Fibroblast of the aortic adventitia (primary cell): Measurements from ENCODE around the gene ARID1B. TPM values are rescaled to one million over a fixed set of nuclear protein-coding genes. Genes with fewer than 3 reads are reported as not detected.

Experiments used
- DNase-seq: peaks from one replicate; pipeline ENCODE4 v3.0.0-alpha.2; 2010; ENCODE audit warnings: low read depth
- H3K4me3 ChIP-seq: 2 replicates; pipeline ENCODE4 v1.5.1; 2011; ENCODE audit warnings: low read depth, mild to moderate bottlenecking, control low read depth, low read length, moderate library complexity
- total RNA-seq: library from RNA; depleted of rRNA; stranded (reverse); fragments of >200 nt; gene quantifications from 2 replicates; pipeline ENCODE4 v1.2.3, GENCODE V29; 2012; ENCODE audit warnings: low replicate concordance
- TF ChIP-seq, protein P1 (sequence below): IDR thresholded peaks from 2 replicates; pipeline ENCODE4 v1.5.1; 2011; ENCODE audit warnings: mild to moderate bottlenecking, low read length, control low read depth, inconsistent platforms; ENCODE audit not compliant: insufficient read depth

The ARID1B gene
- total RNA-seq, 1 donor, result 55.9 TPM

DNA sequence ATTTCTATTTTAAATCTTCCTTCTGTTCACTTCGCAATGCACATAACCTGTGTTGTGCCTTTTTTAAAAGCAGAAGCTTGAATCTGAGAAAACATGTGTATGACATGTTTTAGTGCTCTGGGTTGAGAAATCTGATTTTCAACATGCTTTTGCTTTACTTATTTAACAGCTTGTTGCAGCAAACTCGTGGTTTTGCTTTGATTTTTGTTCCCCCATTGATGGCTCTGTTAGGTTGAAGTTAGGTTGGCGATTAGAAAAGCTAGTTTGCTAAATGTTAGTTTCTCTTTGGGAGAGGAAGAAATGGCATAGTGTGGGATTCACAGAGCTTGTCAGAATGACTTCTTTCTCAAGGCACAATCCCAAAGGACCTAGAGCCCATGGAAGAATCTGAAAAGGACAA, 375.4 kb downstream of the ARID1B start:
- peak; percentile 32 for DNase-seq
- no peak overlapping the region for H3K4me3 ChIP-seq
- TF ChIP-seq, protein P1, sequence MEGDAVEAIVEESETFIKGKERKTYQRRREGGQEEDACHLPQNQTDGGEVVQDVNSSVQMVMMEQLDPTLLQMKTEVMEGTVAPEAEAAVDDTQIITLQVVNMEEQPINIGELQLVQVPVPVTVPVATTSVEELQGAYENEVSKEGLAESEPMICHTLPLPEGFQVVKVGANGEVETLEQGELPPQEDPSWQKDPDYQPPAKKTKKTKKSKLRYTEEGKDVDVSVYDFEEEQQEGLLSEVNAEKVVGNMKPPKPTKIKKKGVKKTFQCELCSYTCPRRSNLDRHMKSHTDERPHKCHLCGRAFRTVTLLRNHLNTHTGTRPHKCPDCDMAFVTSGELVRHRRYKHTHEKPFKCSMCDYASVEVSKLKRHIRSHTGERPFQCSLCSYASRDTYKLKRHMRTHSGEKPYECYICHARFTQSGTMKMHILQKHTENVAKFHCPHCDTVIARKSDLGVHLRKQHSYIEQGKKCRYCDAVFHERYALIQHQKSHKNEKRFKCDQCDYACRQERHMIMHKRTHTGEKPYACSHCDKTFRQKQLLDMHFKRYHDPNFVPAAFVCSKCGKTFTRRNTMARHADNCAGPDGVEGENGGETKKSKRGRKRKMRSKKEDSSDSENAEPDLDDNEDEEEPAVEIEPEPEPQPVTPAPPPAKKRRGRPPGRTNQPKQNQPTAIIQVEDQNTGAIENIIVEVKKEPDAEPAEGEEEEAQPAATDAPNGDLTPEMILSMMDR, result no peak

DNA sequence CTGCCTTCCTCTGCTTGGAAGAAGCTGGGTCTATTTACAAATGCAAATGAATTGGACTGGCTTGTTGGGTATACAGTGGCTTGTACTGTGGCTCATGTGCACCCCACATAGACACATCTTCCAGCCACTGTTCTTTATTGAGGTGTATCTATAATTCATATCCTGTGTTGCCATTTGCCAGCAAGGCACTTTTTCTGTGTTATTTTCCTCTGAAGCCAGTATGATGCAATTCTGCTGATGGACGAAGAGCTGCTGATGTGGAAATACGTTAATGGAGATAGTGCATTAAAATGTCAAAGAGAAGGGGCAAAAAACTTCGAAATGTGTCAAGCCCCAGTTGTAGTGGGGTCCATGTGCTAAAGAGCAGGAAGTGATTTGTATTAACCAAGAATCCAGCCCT, 378.6 kb downstream of the ARID1B start:
- H3K4me3 ChIP-seq, result no peak overlapping the region
- TF ChIP-seq, protein P1, result no peak
- no peak for DNase-seq

DNA sequence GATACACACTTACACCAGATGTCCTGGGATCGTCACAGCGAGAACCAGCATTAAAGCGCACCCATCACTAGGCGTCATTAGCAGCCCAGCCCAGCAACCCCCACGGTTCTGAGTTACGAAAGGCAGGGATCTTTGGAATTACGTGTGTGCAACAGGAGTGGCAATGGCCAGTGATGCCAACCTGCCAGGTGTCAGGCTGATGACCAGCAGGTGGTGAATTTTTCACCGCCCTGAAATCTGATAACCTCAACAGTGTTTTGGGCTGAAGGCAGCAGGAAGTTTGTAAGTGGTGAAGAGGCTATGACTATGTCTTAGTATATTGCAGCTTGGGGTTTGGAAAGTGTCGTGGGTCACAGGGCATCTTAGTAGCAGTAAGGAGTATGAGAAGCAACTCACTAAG, 380.1 kb downstream of the ARID1B start:
- DNase-seq, result no peak
- no peak overlapping the region for H3K4me3 ChIP-seq
- TF ChIP-seq, protein P1, result no peak

DNA sequence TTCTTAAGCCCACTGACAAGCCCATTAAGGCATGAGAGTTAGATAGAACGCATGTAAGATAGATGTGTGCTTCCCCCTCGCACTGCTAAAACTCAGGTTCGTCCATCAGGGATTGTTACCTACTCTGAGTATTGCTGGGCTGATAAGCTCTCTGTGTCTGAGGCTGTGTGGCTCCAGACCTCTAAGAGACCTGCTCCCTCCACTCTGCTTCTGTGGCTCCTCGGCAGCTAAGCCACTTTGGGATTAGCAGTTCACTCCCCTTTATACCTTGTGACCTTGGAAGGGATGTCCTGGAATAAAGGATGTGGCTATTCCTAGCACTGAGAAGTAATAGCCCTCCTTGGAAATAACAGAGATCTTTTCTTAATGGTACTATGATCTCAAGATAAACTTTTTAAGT, 381.3 kb downstream of the ARID1B start:
- TF ChIP-seq, protein P1, result no peak
- H3K4me3 ChIP-seq, result no peak overlapping the region
- no peak for DNase-seq

DNA sequence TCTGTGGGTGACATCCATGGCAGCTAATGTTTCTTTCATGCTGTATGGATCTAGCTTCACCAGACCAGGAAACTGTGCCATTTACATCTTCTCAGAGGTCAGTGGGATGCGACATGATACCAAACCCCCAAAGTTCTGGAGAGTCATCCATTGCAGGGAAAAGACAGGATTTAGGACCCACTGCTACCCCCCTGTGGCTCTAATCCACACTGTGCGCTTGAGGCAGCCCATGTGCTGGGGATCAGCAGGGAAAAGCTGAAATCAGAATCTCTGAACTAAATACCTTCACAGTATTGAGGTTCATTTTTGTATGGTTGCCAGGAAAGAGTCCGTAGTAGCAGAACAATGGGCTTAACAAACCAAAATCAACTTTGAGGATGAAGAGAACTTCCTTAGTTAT, 381.7 kb downstream of the ARID1B start:
- no peak overlapping the region for H3K4me3 ChIP-seq
- DNase-seq, result no peak
- TF ChIP-seq, protein P1, result no peak

DNA sequence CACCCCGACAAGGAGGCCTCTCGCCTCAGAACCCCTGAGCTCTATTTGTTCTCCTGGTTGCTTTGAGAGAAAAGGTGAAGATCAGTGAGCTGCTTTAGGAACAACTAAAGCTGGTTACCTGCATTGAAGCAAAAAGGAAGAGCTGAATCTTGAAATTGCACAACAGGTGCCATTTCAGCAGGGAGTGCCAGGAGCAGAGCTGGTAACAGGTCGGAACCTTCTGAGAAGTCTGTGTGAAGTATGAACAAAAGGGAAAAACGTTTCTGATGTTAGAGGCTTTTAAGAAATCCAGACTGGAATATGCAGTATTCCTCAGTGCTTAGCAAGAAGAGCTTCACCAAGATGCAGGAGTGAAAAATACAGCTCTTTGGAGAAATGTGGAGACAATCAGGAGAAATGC, 382.2 kb downstream of the ARID1B start:
- no peak for DNase-seq
- TF ChIP-seq, protein P1, result no peak

DNA sequence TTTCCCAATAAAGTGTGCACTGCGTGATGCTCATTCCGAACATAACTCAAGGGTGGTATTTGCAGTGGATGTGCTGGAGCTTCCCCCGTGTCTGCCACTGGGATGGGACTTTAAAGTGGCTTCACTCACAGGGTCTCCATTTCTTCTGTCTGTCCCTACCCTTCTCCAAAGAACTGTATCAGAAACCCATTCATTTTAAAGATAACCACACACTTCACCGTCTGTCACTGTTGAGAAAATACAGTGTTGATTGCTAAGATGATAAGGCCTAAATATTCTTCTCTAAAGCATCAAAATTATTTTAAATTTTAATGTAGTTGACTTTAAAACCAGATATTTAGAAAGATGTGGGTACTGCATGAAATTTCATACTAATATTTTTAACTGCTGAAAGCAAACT, 384.7 kb downstream of the ARID1B start:
- TF ChIP-seq, protein P1, result no peak
- no peak for DNase-seq
- no peak overlapping the region for H3K4me3 ChIP-seq

More for the DNA sequence above, 382.2 kb downstream of the ARID1B start:
- no peak overlapping the region for H3K4me3 ChIP-seq
